Stimulated activated CD4-positive, alpha-beta T cell treated with anti-CD3 and anti-CD28 coated beads, Interleukin-2, amount 100 ng/mL, for 48 hours (primary cell): ENCODE results near the gene ELMO1.

Source experiments
- DNase-seq, 2 donors: peaks; one replicate each; pipeline ENCODE4 v3.0.0-alpha.2; 2020

Gene ELMO1

DNA sequence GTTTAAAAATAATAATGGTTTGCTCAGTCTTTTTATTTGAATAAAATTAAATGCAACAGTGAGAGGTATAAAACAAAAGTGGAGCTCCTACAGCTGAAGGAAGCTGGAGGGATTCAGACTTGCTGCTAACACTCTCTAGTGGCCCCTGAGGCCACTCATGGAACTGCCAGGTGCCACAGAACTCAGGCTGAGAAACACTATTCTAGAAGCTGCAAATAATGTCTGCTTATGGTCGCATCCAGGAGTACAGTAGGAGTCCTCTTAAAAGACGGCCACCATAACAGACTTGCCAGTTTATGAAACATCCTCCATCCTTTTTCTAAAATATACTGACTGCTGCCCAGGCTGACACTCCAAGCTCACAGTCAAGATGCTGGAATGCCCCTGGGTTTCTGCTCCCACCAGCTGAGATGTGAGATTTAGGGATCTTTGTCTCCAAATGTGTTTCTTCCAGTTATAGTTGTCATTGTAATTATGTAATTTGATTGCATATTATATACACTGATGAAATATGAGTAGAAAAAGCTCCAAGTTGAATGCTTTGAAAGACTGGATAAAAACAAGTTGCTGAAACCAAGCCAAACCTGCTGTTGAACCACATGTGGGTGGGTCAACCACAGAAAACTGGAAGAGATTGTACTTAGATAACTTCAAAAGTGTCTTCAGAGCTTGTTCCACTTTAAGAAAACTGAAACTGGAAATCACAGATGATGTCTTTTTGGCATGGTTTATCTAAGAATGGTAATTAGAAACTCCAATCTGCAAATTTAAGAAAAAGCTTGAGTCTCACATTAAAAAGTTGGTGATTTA lies 510.7 kb downstream of the ELMO1 start:
- no peak for DNase-seq

DNA sequence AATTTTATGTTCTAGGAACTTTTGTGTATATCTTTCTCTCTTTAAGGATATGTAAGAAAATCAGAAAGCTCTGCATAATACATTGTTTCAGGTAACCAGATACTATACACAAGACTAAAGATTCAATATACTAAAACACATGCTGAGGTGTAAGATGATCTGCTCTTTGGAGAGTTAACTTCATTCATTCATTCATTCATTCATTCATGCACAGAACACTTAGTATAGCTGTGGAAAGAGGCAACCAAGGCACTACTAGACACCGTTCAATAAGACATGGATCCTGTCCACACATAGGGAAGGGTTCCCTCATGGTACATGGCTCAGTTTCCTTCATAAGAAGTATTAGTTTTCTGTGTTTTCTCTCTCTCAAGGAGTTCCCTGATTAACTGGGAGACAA lies 516.8 kb downstream of the ELMO1 start:
- DNase-seq = no peak

DNA sequence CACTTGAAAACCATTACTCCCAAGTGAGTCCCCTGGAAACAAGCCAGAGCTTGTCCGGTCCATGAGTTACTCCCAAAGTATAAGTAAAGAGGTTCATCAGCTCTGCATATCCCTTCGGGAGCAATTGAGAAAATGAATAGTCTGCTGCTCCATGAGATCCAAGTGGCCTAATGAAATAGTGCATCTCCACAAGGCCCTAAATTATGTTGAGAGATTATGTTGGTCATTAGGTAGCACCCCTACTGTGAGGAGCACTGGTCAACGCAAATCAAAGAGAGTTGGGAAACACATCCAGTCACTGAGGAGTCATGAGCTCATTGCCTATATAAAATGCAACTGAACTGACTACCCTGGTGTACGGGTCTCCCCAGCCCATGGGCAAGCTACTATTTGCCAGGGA lies 518.9 kb downstream of the ELMO1 start:
- DNase-seq = no peak

DNA sequence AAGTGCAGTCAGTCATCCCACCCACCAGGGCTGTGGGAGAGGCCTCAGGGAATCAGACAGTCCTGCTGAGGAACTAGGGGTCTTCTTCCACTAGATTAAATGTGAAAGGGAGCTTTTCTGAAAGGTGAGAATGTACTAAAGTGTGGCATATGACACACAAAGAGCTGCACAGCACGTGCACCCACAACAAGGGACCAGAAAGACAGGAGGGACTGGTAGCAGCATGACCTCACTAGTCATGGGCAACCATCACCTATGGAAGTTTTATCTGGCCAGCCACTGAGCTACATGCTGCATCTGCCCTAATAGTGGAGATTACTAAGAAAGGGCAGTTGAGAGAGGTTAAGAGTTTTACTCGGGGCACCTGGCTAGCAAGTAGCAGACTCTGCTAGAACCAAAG lies 519.9 kb downstream of the ELMO1 start:
- DNase-seq = no peak

DNA sequence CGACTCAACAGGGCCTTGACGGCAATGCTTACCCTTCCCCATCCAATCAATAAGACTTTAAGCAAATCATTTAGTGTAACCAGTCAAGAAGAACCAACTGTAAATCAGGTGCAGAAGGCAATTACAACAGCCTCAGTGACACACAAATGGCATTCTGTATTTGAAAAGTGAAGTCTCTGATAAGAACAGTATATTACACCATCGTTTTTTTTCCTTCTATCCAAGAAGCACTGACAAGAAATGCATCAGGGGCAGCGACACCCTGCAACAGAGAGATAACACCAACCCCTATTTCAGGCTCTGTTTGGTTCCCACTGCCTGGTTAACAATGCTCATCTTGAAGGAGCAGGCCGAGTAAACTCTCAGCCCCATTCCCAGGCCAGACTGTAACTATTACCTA lies 520.4 kb downstream of the ELMO1 start:
- no peak for DNase-seq

DNA sequence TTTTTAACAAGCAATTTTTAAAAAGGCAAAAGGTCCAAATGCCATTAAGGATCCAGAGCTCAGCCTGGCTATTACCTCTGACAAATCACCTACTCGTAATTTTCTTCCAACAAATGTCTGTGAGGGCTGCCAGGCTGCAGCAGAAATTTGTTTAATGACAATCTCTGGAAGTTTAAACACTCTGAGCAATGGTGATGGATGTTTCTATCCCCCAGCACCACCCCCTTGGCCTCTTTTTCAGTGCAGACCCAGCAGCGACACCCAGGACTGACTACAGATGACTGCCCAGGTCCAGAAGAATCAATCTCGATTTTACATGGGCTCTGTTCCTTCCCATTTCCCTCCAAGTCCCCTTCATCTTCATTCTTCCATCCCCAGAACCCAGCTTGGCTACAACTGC lies 523.0 kb downstream of the ELMO1 start:
- DNase-seq = no peak

DNA sequence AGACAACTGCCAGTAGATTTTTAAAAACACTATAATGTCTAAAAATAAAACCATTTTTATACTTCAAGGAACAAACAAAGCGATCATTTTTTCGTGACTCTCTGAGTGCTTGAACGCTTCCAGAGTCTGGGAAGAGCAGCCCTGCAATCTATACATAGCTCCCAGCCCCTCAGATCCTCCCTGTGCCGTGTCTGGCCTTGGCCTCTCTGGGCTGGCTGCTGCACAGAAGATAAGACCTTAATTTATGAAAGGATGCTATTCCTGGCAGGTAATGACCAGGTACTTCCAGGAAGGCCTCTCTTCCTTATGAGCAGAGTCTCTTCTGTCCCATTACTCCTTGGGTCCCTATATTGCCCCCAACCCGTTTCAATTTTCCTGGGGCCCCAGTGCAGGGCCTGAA lies 523.5 kb downstream of the ELMO1 start:
- no peak for DNase-seq

DNA sequence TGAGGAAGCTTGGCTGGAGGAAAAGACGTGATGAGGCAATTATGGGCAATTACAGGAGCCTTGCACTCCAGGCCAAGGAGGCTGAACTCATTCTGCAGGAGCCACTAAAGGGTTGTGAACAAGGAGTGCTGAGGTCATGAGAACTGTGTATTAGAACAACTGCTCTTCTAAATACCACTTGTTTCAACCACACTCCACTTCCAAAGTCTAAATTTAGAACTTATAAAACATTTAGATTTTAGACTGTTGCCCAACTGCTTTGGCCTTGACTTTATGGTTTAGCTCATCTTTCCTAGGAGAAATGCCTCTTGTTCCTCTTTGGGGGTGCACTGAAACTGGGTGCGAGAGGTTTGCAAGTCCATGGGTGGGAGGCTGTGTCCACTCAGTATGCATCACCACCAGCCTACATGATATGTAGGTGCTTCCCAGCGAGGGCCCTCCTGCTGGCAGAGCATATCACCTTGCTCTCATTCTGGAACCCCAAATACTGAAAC lies 524.7 kb downstream of the ELMO1 start:
- no peak for DNase-seq

DNA sequence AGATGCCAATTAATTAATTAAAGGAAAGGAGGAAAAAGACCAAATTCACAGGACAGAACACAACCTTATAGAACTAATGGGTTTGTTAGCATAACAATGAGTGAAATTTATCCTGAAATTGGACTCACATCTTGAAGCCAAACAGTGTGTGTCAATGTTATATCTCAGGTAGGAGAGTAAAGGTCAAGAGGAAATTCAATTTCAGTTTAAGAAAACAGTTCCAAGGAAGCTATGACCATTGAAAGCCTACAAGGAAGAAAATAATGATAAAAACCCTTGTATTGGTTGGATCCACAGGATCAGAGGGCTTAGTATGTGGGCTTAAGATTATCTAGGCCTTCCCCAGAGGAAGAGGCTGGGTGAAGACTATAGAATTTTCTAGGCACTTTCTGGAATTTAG lies 525.5 kb downstream of the ELMO1 start:
- DNase-seq = no peak

DNA sequence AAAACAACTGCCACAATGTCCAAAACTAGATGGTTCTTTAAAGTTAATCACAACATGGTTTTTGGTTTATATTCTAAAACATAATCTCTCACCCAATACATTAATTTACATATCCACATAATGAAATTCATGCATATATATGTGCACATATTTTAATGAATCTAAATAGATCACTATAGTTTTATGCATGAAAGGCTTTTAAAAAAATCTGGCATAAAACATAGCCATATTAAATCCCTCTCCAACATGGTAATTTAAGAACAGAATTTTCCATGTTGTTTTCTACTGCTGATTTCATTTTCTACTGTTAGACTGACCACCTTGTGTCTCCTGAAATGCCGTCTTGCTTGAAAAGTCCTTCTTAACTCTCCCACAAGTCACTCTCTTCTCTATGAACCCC lies 528.2 kb downstream of the ELMO1 start:
- no peak for DNase-seq

DNA sequence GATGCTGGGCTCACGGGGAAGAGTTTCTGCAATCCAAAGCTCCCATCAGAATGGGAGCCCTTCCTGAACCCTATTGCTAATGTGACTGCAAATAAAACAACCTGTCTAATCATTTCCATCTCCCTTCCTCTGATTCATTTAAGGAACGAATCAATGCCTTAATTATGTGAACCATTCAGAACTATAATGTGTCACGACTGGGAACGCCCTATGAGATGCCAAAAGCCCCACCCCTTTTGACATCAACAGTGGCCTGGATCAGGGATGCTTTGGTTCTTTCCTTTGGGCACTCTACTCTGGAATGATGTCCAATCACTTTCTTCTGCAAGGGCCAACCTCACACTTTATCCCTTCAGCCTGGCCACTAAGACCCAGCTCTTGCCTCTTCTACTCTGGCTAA lies 528.9 kb downstream of the ELMO1 start:
- no peak for DNase-seq

DNA sequence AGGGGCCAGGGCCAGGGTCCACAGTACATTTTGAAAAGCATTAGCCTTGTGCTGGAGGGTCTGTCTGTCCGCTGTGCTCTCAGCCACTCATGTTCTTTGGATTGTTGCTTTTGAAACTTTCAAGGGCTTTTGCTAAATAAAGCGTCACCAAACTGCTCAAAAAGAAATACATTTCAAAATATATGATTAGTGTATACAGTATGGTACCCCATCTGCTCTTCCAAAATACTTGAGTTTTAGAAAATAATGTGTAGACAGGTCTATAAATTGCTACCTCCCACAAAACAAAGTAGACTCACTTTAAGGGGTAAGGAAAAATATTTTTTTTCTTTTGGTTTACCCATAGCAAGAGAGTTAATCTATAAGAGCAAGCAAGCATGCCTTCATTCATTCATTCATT lies 530.1 kb downstream of the ELMO1 start:
- DNase-seq = no peak

DNA sequence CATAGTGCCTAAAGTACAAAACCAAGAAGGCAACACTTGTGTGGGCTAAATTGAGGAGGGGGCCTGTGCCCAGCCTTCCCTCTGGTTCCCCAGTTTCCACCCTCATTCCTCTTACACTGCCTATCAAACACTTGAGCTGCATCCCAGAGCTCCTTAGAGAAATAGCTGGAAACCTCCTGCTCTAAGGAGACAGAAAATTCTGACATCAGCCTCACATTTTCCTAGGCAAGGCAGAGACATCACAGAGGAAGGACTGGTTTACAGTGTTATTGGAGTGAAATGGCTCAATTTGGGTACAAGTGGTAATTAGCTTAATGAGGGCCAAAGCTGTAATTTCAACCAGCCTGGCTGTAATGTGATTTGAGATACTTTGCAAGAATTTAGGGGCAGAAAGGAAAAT lies 532.0 kb downstream of the ELMO1 start:
- DNase-seq = no peak

DNA sequence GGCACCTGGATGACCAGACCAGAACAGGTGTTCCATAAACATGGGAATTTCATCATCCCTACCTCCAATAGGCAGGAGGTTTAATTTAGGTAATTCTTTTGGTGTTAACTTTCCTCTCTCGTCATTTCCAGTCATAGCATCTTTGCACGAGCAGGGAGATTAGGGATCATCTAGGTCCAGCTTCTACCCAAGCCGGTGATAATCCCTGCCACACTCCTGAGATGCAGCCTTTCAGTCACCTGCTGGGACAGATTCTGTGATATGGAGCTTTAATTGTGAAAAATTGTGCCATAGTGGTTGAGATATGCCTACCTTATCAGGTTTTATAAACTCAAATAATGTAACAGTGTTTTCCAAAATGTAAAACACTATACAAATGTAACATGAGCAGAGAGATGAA lies 532.5 kb downstream of the ELMO1 start:
- DNase-seq = no peak

DNA sequence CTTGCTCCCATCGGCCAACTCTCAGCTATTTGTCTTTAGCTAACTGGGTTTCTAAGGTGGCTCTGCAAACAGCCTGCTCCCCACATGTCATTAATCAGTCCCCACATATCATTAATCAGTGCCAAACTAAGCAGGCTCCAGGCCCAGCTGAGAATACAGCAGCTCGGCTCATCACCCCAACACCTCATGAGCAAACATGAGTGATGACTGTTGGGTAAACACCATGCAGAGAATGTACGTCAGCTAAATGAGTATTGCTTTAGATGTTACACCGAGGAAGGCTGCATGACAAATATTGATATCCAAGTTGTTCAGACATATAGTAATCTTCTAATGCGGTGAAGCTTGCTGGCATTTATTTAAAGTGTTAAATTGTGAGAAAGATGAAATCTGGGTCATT lies 536.9 kb downstream of the ELMO1 start:
- DNase-seq = no peak

DNA sequence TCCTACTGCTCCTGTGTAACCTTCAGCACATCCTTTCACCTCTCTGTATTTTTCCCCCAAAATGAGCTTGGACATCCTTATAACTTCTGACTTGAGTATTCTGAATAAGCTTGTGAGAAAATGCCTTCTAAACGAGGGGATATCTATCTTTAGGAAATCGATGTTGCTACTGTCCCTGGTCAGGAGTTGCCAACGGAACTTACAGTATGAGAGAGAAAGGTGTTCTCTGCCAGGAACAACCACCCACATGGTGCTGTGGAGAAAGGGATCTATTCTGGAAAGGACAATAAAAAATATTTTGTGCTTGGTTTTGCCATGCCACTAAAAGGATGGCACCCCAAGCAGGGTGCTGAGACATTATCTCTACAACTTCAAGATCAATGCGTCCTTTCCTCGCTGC lies 537.8 kb downstream of the ELMO1 start:
- DNase-seq = no peak

DNA sequence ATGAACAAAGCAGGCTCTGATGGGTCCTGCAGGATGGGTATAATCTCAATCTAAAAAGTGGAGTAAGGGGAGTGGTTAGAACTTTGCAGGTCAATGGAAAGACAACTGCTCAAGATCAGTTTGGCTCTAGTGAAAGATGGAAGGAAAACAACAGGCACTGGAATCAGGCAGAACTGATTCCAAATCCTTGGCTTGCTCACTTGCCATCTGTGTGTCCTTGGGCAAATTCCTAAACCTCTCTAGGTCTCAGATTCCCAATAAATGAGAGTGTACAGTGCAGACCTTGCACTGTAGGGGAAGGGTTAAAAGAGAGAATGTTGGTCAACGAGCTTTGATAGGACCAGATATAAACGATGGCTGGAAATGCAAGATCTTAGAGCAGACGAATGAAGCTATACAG lies 538.3 kb downstream of the ELMO1 start:
- DNase-seq = no peak

DNA sequence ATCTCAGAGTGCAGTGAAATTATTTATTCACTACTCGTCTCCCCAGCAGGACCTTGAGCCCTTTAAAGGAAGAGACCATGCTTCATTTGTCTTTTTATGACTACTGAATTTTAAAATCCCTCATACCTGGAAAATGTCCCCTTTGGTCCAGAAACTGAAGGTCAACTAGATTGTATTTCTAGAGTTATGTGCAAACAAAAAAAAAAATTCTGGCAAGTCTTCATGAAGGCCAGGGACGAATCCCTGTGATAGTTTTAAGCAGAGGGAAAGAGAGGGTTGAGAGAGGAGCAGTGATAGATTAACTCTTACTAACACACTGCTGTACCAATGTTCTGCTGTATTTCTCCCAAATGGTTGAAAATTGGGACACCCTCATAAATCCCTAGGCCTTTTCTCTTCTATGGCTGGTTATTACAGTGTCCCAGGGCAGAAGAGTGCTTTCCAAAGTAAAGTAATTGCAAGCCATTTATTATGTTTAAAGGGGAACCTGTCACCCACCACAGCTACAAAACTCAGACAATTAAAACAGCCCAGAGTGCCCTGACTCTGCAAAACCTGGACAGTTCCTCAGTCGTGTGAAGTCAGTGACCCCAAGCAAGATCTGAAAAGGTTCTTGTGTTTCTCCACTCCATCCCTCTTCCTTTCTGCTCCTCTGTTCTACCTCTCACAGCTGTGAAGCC lies 541.6 kb downstream of the ELMO1 start:
- DNase-seq = no peak

DNA sequence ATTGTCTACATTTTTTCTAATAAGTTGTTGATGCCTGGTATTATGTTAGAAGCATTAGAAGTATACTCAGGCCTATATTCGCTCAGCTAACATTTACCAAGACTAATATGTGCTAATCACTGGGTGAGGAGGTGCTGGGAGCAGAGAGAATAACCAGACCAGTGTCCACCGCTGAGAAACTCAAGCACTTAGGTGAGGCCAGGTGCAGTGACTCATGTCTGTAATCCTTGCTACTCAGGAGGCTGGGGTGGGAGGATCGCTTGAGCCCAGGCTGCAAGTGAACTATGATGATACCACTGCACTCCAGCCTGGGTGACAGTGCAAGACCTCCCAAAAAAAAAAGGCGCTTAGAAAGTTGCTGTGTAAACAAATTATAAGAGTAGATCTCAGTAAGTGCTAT lies 542.2 kb downstream of the ELMO1 start:
- DNase-seq = no peak

DNA sequence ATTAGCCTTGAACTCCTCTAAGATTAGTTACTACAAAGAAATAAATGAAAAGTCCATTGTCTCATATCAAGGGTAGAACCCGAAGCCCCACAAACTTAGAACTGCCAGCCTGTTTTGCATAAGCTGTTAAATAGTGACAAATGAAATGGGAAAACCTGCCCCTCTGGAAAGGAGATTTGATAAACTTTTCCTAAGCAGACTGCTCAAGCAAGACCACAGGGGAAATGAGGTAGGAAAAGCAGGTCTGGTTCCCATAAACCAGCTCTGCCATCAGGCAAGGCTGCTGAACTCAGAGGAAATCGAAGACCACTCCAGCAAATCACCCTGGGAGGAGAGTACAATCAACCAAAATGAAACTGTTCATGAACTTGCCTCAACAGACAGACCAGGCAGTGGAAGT lies 542.8 kb downstream of the ELMO1 start:
- DNase-seq = no peak

DNA sequence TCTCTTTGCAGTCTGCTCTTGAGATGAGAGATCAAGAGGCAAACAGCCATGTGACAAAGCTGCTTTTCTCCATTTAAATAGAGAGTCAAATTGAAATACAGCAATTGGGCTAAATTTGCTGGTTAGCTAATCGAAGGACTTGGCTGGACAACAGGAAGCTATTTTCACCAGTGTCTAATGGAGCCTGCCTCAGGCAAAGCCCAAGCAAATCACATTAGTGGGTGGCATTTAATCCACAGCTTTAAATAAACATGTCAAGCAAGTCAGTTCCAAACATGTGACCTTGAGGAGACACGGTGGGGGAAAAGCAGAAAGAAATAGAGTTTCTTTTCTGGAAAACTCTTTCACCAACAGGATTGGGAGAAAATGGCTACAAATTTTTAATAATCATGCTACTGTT lies 543.9 kb downstream of the ELMO1 start:
- DNase-seq = no peak

DNA sequence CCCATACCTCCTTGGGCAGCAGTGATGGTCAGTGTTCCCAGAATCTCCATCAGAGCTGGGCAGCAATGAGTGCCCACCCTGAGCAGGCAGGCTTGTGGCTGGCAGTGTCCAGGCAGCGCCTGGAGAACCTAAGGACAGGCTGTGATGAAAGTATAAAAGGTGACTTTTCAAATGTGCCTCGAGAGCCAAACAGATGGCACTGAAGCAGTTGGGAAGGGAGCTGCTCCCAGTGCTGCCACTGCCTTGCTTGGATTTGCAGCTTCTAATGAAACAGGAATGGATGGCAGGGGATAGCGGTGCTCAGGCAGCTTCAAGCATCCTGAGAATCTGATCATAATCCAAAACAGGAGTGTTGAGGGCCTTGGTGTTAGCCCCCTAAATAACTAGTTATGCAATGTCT lies 544.6 kb downstream of the ELMO1 start:
- DNase-seq = no peak

DNA sequence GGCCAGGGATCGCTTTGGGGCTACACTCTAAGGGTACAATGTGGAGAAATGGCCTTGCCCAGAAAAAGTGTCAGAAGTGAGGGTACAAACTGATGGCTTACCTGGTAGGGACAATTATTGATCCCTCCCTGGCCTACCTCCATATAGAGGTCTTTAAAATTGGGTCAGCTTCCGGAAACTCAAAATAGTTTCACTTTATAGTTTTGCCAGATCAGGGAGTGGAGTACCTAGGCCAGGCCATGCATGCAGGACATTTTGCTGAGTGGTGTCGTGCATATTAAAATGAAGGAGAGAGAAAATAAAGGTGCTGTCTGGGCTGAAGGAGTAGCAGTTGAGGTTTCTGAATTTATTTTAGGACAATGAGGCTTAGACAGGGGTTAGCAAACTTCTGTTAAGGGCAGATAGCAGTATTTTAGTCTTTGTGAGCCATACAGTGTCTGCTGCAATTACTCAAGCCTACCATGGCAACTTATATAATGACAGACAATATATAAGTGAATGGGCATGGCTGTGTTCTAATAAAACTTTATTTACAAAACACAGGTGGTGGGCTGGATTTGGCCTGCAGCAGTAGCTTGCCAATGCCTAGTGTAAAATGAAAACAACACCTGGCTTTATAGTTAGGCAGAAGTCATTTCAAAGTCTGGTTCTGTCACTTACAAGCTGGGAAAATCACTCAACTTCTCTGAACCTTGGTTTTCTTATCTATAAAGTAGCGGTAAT lies 547.5 kb downstream of the ELMO1 start:
- no peak for DNase-seq

DNA sequence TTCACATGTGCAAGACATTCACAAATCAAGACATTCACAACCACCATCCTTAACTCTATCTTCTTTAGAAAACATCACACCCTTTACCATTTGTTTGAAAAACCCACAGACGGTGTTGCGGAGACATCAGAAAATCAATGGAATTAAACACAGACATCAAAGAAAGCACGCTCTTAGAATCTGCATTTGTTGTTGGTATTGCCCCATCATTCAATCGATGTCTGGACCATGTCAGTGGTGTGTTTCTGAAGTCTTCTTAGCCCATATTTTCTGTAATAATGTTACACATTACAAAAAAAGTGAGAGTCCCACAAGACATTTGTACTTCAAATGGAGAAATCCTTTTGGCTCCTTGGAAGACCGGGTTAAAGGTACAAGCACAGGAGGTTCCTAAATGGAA lies 550.5 kb downstream of the ELMO1 start:
- no peak for DNase-seq
